Thyroid gland (tissue), 4 donors: Measurements from ENCODE around the gene RRBP1. TPM values are rescaled to one million over a fixed set of nuclear protein-coding genes. Genes with fewer than 3 reads are reported as not detected.

Experiments
- DNase-seq, 2 donors: peaks; one replicate each; pipeline ENCODE4 v3.0.0-alpha.2; 2019
- H3K27ac ChIP-seq, 3 donors: fragments of 200-600 bp; sonication (generic); 1 replicate in 2 of 3; 2 replicates in 1 of 3; pipeline ENCODE4 v1.5.1; 2016 to 2019; ENCODE audit warnings: mild to moderate bottlenecking in 1 of 3, moderate library complexity in 1 of 3
- H3K27me3 ChIP-seq: fragments of 200-600 bp; sonication (generic); one replicate; pipeline ENCODE4 v1.5.1; 2019
- H3K36me3 ChIP-seq, 2 donors: fragments of 200-600 bp; sonication (generic); one replicate each; pipeline ENCODE4 v1.5.1; 2016 to 2019
- H3K4me1 ChIP-seq, 2 donors: fragments of 200-600 bp; sonication (generic); one replicate each; pipeline ENCODE4 v1.5.1; 2017 to 2019
- H3K4me3 ChIP-seq, 3 donors: fragments of 200-600 bp; sonication (generic); replicated peaks in 1 of 3; 1 replicate in 2 of 3; 2 replicates in 1 of 3; pipeline ENCODE4 v1.5.1; 2016; ENCODE audit warnings: mild to moderate bottlenecking in 1 of 3
- H3K9me3 ChIP-seq: fragments of 200-600 bp; sonication (generic); one replicate; pipeline ENCODE4 v1.5.1; 2017
- POLR2A ChIP-seq, 2 donors: fragments of 450-650 bp; IDR thresholded peaks; one replicate each; pipeline ENCODE4 v1.6.1; 2017; ENCODE audit warnings: antibody characterized with exemption in 2 of 2, mild to moderate bottlenecking in 2 of 2, moderate library complexity in 1 of 2
- WGBS, 2 donors: methylation state at CpG; one replicate each; pipeline ENCODE4 v1.1.5; 2017; 5-methylcytosine and 5-hydroxymethylcytosine counted together
- intact Hi-C: fragments of 100-400 bp; cut with DNase I; formaldehyde crosslinking; loops from one replicate; pipeline ENCODE4 v1.15.1; 2023
- total RNA-seq, 4 donors: library from RNA; depleted of rRNA; stranded (reverse); fragments of >200 nt; gene quantifications; one replicate each; pipeline ENCODE4 v1.2.3, GENCODE V29; 2016
- TF ChIP-seq, protein P1 (sequence below), 6 experiments: fragments of 200-600 bp in 3 of 6; fragments of 450-650 bp in 3 of 6; sonication (generic) in 3 of 6; IDR thresholded peaks; one replicate each; pipeline ENCODE4 v1.5.1; 2016 to 2019; ENCODE audit warnings: antibody characterized with exemption in 6 of 6, mild to moderate bottlenecking in 2 of 6, inconsistent platforms in 1 of 6, moderate library complexity in 1 of 6

Gene RRBP1
- total RNA-seq, 4 donors from 2014 or later: 149 to 287 (median 221) TPM

DNA sequence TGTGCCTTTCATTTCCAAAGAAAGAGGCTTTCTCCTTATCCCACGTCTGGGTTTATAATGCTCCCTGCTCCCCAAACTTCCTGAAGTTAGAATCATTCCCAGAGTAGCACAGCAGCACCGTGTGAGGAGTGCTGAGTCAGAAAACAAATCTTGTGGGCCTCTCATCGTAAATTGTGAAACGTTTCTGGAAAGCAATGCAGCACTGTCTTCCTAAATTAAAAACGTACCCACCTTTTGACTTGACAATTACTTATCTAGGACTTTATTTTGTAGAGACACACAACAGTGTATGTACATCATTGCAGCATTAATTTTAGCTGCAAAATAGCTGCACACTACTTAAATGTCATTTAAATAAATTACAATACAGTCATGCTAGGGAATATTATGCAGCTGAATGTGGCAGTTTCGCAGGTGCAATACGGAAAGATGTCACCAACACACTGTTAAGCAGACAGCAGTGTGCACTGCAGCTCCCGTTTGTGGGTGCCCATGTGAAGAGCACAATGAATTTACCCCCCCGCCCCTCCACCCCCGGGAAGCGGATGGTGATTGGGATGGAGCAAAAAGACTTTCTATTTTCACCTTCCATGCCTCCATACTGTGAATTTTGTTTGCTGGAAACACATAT lies 30.8 kb downstream of the RRBP1 start:
- TF ChIP-seq POLR2A (IDR thresholded peaks at IDR 0.05): no peak
- TF ChIP-seq, protein P1, sequence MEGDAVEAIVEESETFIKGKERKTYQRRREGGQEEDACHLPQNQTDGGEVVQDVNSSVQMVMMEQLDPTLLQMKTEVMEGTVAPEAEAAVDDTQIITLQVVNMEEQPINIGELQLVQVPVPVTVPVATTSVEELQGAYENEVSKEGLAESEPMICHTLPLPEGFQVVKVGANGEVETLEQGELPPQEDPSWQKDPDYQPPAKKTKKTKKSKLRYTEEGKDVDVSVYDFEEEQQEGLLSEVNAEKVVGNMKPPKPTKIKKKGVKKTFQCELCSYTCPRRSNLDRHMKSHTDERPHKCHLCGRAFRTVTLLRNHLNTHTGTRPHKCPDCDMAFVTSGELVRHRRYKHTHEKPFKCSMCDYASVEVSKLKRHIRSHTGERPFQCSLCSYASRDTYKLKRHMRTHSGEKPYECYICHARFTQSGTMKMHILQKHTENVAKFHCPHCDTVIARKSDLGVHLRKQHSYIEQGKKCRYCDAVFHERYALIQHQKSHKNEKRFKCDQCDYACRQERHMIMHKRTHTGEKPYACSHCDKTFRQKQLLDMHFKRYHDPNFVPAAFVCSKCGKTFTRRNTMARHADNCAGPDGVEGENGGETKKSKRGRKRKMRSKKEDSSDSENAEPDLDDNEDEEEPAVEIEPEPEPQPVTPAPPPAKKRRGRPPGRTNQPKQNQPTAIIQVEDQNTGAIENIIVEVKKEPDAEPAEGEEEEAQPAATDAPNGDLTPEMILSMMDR (IDR thresholded peaks at IDR 0.05): no peak
- WGBS, 2 donors: 48 to 59% methylated on average over 11 of the region's 11 CpGs
- H3K36me3 ChIP-seq: no peaks in the 10 kb centered on the region
- intact Hi-C loops: loop anchor here (10.0 kb wide), 1 partner anchor 254 kb away; no protein-coding TSS in a partner anchor
- peak overlapping the region in 2 of 3 donors; percentile 72 to 89 for H3K27ac ChIP-seq
- H3K27me3 ChIP-seq: no peaks in the 10 kb centered on the region
- no peak for DNase-seq
- H3K4me1 ChIP-seq: peaks cover 71 to 83% of the 10 kb centered on the region in 2 donors
- H3K9me3 ChIP-seq: no peaks in the 10 kb centered on the region
- no peak overlapping the region for H3K4me3 ChIP-seq

DNA sequence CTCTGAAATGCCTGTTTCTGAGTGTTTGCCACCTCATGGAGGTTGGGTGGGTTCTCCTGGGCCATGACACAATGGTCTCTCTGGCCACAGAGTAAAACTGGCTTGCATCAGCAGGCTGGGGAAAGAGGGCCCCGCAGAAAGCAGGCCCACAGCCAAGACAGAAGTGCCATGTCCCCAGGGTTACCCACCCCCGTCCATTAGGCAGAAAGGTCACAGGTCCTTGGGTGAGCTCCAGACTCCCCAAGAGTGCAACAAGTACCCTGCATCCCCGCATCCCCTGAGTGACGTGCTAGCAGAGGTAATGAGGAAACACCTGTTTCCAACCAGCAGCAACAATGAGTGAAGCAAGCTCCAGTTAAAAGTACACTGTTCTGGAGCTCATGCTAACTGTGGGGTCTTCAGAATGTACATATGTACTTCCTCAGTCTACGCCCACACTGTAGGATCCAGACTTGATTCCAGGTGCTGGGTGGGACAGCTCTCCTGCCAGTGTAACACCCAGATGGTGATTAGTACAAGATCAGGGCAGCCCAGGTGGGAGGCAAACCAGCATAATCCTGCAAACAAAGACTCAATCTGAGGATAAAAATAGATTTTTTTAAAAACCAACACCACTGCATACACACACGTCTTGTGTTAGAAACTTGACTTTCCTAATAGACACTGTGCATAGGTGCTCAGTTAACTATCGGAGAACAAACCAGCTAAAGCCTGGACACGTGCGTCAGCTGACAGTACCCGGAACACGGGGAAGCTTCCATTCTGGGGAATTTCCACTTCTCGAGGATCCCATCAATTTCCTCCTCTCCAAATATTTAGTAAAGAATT lies 31.5 kb downstream of the RRBP1 start:
- intact Hi-C loops: loop anchor here (10.0 kb wide), 1 partner anchor 254 kb away; no protein-coding TSS in a partner anchor
- Histone ChIP-seq H3K27ac (peak overlapping the region; percentile 60 to 89 (median 72)), H3K36me3 (no peaks in the 10 kb centered on the region), H3K9me3 (no peaks in the 10 kb centered on the region), H3K4me3 (no peak overlapping the region), H3K4me1 (peaks cover 76 to 90% of the 10 kb centered on the region in 2 donors), H3K27me3 (no peaks in the 10 kb centered on the region)
- DNase-seq: no peak
- WGBS, 2 donors: 63 to 66% methylated on average over 12 of the region's 12 CpGs
- TF ChIP-seq POLR2A (IDR thresholded peaks at IDR 0.05): no peak
- TF ChIP-seq, protein P1 (IDR thresholded peaks at IDR 0.05): no peak

DNA sequence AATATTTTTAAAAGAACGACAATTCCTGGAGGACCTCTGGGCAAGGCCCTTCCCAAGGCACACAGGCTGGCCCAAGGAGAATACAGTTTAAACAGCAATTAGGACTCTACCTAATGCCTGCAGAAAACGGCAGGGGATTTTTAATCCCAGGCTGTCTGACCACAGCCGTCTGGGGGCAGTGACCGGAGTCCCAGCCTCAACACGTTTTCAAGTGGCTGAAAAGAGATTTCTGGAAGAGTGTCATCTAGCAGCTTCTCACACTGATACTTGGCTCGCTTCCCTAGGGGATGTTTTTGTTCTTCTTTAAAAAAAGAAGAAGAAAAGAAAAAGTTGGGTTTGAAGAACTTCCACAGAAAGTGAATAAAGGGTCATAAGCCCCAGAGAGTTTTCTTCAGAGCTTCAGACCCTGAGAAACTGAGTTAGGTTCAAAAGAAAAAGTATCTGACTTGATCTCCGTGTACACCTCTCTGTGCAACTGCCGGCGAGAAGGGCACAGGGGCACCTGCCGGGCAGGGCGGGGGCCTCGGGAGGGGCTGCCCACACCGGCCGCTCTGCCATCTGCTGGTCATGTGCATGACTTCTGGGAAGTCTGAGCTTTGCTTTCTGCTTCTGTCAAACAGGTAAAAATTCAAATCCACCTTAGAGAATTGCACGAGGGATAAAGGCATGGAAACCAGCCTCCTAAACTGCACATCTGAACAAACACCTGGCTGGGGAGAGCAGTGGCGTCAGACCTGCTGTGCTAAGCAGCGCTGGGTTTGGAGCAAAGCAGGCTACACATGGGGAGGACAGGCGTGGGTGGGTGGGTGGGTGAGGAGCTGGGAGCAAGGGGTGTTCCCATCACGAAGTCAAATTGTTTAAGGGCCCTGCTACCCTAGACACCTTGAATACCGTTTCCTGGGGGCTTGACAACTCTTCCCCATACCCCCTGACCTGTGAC lies 33.0 kb downstream of the RRBP1 start:
- 30 to 32% methylated on average over 20 of the region's 20 CpGs for WGBS, 2 donors
- Histone ChIP-seq H3K36me3 (no peaks in the 10 kb centered on the region), H3K27ac (peak overlapping the region; percentile 60 to 89 (median 72)), H3K9me3 (no peaks in the 10 kb centered on the region), H3K27me3 (no peaks in the 10 kb centered on the region), H3K4me3 (no peak overlapping the region), H3K4me1 (peaks cover 90 to 93% of the 10 kb centered on the region in 2 donors)
- TF ChIP-seq POLR2A (IDR thresholded peaks at IDR 0.05): no peak
- TF ChIP-seq, protein P1 (IDR thresholded peaks at IDR 0.05): peak; percentile 37 to 59 (median 46)
- DNase-seq: peak; percentile 71 to 75
- intact Hi-C loops: no loop called here

DNA sequence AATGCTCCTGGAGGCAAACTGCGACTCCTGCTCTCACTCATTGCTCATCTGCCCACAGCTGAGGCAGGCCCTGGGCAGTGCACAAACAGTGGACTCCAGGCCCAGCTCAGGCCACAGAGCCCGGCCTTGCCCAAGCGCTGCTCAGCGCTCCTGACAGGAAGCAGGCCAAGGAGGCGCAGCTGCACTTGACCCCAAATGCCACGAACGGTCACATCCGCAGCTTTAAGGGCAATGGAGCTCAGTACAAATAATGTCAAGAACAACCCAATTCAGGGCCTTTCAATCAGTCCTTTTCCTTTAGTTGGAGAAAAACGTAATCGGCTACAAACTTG lies 33.8 kb downstream of the RRBP1 start:
- Histone ChIP-seq H3K4me1 (peaks cover 98 to 100% of the 10 kb centered on the region in 2 donors), H3K36me3 (no peaks in the 10 kb centered on the region), H3K27ac (peak overlapping the region; percentile 25 to 89 (median 72)), H3K4me3 (no peak overlapping the region), H3K27me3 (no peaks in the 10 kb centered on the region), H3K9me3 (no peaks in the 10 kb centered on the region)
- intact Hi-C loops: no loop called here
- peak; percentile 60 to 70 for DNase-seq
- TF ChIP-seq, protein P1 (IDR thresholded peaks at IDR 0.05): no peak
- no peak for TF ChIP-seq POLR2A (IDR thresholded peaks at IDR 0.05)
- 52 to 56% methylated on average over 10 of the region's 10 CpGs for WGBS, 2 donors
